GM19193 (cell line): ENCODE data around the gene PPTC7.

Source experiments
- POLR2A ChIP-seq: IDR thresholded peaks from 4 replicates; pipeline ENCODE4 v1.6.1; 2011; ENCODE audit not compliant: insufficient read depth, insufficient read length; ENCODE audit errors: extremely low read depth

Gene PPTC7

DNA sequence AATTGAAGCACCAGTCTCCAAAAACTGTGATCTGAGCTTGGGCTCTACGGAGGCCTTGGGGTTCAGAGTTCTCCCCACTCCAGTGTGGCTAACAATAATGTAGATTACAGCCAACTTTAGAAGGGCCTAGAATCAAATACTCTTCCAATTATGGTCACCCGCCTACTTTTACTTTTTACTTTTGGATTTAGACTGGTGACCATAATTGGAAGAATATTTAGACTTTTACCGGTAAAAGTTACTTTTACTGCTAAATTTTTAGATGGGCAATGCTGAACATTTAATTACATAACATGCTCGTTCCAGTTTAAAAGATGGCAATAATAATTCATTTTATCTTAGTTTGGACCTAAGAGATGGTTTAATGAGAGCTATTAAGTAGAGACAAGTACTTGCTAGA is 39.2 kb downstream of the PPTC7 start:
- no peak for TF ChIP-seq POLR2A

DNA sequence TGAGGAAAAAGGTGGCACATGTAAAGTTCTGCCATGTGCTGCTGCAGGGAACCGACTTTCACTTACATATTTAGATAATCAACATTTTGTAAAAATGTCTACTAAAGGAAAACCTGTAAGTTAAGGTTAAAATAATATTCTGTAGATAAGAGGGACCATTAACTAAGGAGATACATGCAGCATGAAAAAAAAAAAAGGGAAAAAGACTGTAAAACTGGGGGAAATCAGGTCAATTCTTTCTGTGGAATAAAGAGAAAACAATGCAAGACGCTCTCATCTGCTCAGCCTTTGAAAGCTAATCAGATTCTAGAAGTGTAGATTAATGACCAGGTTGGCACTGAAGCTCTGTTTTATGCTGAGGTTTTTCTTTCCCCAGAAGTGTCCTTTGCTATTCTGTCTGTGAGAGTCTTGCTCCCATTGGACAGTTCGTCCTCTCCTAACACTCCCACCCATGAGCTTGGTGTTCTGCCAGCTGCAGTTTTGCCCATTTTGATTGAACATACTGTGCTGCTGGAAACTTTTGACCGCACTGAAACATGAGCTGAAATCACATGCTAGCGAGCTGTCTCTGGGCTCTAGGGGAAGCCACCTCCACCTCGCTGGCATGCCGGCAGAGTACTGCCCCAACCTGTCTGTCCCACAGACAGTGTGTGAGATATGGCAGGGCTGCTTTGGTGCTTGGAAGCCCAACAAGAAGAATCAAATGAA is 39.7 kb downstream of the PPTC7 start:
- no peak for TF ChIP-seq POLR2A

DNA sequence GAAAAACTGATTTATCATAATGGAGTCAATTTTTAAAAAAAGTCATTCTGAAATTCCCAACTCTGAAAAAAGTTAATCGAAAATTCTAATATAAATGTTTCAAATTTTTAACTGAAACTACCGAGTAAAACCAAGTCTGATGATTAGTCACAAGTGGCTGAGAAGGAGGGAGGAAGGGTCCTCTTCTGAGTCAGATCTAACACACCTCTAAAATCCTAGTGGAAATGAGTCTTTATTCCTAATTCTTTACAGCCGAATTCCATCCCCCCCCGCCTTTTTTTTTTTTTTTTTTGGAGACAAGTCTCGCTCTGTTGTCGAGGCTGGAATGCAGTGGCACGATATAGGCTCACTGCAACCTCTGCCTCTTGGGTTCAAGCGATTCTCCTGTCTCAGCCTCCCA is 43.1 kb downstream of the PPTC7 start:
- no peak for TF ChIP-seq POLR2A

- no peak for TF ChIP-seq POLR2A
Measured at GRCh38 chr12:110538869-110539622, 44.1 kb downstream of the PPTC7 start.

- TF ChIP-seq POLR2A = no peak
Measured at GRCh38 chr12:110537605-110538409, 45.3 kb downstream of the PPTC7 start.

GRCh38 chr12:110536834-110537604 is 46.1 kb downstream of the PPTC7 start:
- TF ChIP-seq POLR2A = no peak

- TF ChIP-seq POLR2A = no peak
Measured at GRCh38 chr12:110534811-110535210, 48.3 kb downstream of the PPTC7 start.

DNA sequence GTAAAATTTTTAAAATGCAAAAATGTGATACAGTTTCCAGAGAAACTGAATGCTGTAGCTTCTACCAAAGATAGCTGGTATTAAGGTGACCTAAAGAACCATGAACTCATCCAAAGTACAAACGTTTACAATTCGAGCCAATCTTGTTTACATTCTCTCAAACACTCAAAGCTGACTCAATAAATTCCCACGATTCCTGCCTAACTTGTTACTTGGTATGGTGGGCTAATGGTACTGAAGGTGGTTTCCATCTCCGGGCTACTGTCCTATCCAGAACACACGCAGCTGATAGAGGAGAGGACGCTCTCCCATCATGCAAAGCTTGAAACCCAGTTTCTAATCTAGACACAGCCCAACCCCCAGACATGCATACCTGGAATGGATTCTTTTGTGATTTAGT is 49.5 kb downstream of the PPTC7 start:
- no peak for TF ChIP-seq POLR2A

GRCh38 chr12:110532644-110533043 is 50.5 kb downstream of the PPTC7 start:
- TF ChIP-seq POLR2A = no peak

DNA sequence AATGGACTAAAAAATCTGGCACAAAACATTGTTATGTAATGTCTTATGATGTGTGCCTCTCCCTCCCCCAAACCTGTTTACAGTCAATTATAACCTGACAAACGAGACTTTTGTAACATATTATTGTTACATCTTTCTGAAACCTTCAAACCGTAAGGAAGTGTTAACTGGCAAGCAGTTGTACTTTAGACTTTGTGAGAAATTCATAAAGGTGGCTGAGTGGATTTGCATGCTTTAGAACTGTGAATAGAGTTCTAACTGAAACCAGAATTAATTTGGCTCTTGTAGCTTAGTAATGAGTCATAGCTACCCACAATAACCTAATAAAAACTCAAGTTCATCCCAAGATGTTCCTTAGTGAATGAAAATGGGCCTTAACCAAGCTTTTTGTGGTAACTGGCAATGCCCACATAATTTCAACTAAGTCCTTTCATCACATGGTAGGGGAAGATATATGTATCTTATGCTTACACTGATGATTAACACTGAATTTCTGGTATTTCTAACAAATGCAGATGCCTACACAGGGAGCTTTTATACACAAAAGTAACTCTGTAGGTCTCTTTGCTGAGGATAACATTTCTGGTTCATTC is 51.3 kb downstream of the PPTC7 start:
- no peak for TF ChIP-seq POLR2A

DNA sequence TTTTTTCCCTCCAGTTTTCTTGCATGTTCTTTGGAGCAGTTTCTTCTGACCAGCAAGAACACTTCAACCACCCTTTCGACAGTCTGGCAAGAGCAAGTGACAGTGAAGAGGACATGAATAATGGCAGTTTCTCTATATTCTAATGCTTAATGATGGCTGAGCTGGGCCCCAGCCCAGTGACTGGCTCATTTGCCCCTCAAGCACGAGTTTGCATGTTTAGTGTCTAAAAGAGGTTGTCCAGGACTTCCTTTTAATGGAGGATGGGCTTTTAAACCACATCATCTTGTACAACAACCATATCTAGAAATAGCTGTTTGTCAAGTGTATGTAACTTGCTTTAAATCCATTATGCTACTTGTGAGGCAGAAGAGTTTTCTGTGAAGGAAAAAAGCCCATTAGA is 52.6 kb downstream of the PPTC7 start:
- no peak for TF ChIP-seq POLR2A

DNA sequence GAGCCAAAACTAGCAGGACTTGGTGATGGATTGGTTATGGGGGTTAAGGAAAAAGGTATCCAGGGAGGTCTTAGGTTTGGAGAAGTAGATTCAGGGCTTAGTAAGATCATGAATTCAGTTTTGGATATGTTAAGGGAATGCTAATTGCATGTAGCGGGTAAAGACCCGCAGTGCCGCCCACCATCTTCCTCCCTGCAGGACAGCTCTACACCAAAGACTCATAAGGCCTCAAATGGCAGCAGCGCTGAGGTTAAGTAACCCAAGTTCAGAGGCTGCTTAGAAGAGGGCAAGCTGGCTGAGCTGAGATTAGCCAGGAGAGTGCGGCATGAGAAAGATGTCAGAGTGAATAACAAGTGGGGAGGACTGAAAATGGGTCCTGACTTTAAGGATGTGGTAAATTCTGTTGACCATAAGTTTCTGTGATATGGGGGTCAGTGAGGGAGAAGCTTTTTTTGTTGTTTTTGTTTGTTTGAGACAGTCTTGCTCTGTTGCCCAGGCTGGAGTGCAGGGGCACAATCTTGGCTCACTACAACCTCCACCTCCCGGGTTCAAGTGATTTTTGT is 54.8 kb downstream of the PPTC7 start:
- TF ChIP-seq POLR2A = no peak

DNA sequence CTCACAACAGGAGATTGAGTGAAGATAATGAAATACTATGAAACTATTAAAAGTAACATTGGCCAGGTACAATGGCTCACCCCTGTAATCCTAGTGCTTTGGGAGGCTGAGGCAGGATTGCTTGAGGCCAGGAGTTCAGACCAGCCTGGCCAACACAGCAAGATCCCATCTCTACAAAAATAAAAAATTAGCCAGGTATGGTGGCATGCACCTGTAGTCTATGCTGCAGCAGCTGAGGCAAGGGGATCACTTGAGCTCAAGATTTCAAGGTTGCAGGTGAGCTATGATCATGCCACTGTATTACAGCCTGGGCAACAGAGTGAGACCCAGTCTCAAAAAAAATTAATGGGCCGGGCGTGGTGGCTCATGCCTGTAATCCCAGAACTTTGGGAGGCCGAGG is 66.1 kb downstream of the PPTC7 start:
- no peak for TF ChIP-seq POLR2A

DNA sequence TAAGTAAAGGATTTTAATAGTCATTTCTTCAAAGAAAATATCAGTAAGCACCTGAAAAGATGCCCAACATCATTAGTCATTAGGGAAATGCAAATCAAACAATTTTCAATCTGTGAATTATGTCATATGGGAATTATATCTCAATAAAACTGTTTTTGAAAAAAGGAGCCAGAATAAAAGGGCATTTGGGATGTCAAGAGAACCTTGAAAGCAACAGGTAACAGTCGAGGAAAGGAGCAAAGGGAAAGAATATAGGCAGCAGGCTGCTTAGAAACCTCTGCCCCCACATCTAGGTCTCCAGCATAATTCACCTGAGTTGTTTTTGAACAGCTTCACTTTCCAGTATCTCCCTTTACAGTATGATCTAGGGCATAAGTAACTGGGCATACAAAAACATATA is 68.8 kb downstream of the PPTC7 start:
- no peak for TF ChIP-seq POLR2A
